Amniotic stem cell (primary cell): ENCODE data around the gene OGFR.

Source experiments
- DNase-seq: peaks from one replicate; lab custom pipeline; 2025; lab: John Stamatoyannopoulos, UW

OGFR gene

GRCh38 chr20:62799873-62800272 lies 4.8 kb upstream of the OGFR start:
- no peak for DNase-seq

DNA sequence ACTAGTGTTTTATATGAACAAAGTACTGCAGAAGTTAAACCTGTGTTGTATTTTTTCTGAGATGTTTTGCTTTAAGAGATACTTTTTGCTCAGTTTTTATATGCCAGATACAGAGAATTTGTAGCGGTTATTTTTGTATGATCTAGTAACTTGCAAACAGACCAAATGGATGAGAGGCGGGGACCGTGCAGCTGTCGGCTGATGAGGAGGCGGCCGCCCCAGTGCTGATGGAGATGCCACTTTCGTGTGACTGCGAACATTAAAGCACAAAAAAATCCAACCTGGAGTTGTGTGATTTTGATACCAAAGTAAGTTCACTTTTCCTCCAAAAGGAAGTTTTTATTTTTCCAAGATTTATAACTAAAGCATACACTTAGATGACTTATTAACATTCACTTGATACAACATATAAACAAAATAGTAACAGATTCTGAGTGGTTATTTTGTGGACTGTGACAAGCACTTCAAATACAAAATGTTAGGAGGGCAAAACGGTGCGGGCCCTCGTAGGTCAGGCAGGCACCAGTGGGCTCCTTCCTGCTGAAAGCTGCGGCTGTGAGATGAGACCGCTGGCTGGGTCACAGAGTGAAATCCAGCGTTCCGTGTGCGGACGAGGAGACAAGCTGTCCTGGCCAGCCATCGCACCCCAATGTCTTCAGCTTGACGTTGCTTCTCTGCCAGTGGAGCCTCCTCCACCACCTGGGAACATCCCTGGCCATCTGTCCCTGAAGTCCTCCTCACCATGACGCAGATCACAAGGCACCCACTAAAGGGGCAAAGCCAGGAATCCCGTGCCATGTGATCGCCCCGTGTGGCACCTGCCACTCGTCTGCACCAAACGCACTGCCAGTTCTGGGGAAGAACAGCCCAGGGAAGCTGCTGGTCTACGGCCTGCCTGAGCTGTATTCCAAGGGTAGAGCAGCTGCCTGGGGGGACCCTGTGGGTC lies 4.0 kb upstream of the OGFR start:
- no peak for DNase-seq

GRCh38 chr20:62801284-62802010 lies 3.2 kb upstream of the OGFR start:
- DNase-seq: no peak

- no peak for DNase-seq
These were observed 2.5 kb upstream of the OGFR start for GRCh38 chr20:62802026-62802712.

DNA sequence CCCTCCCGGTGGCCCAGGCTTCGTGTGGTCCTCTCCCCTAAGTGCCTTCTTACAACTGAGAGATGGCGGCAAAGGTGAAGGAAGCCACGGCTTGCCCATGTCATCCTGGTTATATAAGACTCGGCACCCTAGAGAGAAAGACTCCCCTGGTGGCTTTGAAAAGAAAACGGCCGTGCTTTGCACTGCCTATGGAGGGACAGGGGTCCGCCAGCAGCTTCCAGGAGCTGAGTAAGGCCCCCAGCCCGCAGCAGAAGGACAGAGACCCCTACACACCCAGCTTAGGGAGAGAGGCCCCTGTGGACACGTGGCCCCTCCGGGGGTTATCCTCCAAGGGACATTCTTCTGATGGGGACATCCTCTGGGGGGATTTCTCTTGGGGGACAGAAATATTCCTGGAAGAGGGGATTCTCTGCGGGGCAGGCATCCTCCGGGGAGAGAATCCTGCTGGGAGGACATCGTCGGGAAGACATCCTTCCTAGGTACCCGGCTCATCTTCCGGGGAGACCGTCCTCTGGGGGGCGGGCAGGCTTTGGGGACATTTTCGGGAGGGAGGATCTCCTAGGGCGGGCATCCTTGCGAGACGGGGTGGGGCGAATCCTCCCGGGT lies 511 bp upstream of the OGFR start:
- no peak for DNase-seq

DNA sequence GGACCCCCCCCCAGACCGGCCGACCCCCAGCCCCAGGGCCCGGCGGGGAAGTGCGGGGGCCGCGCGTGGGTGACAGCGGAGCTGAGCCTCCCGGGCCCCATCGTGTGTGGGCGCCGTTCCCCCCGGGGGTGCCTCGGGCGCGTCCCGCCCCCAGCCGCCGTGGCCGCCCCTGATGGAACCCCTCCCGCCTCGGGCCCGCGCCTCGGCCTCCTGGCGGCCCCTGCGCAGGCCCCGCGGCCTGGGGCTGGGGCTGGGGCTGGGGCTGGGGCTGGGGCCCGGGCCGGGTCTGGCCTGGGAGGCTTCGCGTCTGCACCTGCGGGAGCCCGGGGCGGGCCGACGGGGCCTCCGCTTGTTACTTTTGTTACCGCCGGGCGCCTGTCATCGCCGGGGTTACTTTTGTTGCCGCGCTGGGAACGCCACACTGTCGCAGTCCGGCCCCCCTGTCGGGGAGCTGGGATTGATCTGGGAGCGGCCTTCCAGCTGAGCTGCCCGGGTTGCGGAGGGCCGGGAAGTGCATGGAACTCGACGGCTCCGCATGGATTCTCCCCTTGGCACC lies 598 bp downstream of the OGFR start:
- DNase-seq: no peak

GRCh38 chr20:62805711-62806382 lies 1.2 kb downstream of the OGFR start:
- no peak for DNase-seq

DNA sequence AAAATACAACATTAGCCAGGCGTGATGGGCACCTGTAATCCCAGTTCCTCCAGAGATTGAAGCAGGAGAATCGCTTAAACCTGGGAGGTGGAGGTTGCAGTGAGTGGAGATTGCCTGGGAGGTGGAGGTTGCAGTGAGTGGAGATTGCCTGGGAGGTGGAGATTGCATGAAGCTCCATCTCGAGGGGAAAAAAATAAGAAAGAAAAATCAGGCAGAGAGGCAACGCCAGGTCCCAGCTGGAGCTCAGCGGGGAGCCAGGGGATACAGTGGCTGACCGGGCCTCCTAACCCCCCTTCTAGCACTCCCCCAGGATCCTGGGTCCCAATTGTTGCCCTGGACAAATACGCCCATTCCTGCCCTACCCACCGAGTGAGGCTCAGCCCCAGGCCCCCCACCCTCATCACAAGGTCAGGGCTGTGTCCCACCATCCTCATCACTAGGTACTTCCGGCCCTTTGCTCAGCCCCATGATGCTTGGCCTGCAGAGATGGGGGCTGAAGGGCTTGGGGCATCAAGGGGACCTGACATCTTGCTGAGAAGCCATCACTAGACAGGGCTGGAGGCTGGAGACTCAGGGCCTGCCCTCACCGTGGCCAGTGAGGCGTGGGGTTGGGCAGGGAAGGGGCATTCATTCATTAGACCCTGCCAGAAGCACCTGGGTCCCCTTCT lies 1.9 kb downstream of the OGFR start:
- no peak for DNase-seq

GRCh38 chr20:62807444-62808210 lies 3.0 kb downstream of the OGFR start:
- DNase-seq: no peak

DNA sequence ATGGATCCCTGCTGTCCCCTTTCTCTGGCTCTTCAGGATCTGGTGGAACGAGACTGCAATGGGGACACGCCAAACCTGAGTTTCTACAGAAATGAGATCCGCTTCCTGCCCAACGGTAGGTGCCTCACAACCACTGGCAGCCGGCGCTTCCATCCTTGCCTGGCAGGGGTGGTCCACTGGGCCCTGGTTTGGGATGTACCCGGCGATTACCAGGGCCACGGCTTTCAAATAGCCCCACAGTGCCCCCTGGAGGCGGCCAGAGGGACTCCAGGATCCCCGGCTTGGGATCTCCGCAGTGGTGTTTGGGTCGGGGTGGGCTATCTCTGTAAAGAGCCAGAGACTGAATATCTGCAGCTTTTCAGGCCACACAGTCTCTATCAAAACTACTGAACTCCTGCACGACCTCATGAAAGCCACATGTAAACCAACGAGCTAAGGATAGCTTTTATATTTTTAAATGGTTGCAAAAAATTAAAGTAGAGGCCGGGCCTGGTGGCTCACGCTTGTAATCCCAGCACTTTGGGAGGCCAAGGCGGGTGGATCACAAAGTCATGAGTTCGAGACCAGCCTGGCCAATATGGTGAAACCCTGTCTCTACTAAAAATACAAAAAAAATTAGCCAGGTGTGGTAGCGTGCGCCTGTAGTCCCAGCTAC lies 3.7 kb downstream of the OGFR start:
- no peak for DNase-seq

DNA sequence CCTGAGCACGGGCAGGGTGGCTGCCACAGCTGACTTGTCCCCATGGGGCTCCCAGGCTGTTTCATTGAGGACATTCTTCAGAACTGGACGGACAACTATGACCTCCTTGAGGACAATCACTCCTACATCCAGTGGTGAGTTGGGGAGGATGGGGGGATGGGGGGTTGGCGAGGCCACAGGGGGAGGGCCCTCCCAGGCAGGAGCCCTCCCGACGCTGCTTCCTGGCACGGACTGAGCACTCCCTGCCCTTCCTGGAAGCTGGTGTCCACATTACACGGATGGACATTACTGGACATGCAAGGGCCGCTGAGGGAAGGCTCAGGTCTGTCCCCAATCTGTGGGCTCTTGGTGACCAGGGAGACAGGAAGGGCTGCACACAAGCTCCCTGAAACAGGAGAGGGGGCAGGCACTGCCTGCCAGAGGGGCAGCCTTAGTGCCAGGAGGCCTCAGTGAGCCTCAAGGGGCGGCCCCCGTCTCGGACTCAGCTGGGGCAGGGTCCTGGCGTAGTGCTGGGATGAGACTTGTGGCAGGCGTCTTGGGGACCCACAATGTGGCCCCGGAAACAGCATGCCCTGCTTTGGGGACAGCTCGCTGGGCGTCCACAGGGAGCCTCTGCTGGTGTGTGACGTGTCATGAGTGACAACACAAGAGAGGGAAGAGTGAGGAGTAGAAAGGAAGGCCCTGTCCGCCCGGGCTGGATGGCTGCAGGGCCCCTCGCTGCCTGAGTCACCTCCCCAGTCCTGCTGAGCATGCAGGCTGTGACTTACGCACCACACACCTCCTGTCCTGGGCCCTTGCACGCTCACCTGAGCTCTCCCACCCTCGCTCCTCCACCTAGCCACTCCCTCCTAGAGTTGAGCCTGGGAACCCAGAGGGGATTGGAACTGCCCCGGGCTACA lies 5.1 kb downstream of the OGFR start:
- DNase-seq: no peak

GRCh38 chr20:62811320-62811719 lies 6.7 kb downstream of the OGFR start:
- DNase-seq: no peak

- DNase-seq: no peak
These were observed 7.1 kb downstream of the OGFR start for GRCh38 chr20:62811720-62812119.

GRCh38 chr20:62812181-62812906 lies 7.7 kb downstream of the OGFR start:
- DNase-seq: no peak

DNA sequence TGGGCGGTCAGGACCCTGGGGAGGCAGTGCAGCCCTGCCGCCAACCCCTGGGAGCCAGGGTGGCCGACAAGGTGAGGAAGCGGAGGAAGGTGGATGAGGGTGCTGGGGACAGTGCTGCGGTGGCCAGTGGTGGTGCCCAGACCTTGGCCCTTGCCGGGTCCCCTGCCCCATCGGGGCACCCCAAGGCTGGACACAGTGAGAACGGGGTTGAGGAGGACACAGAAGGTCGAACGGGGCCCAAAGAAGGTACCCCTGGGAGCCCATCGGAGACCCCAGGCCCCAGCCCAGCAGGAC lies 8.2 kb downstream of the OGFR start:
- DNase-seq: no peak

GRCh38 chr20:62813588-62813987 lies 9.0 kb downstream of the OGFR start:
- DNase-seq: no peak

DNA sequence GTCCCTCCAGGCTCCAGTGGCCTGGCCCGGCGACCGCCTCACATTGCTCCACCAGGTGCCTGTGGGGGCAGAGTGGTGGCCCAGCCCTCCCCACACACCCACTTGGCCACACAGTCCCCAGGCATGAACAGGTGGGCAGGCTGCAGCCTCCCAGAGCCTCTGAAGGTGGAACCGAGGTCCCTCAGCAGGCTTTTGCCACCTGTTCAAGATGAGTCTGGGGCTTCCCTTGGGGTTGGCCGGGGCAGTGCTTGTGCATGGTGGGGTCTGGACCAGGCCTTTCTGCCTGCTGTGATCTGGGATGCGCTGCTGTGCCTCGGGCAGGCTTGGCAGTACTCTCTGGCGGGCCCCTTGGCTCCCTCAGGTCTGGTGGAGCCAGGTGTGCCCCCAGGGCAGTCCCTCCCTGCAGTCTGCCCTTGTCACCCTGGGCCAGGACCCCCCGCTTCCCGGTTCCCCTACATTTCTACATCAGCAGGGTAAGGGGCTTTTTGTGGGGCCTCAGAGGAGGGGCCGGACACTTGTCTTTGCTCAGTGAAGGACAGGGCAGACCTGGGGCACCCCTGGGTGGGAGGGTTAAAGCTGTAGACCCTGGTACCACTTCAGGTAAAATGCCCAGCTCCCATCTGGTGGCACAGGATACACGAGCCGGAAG lies 9.5 kb downstream of the OGFR start:
- no peak for DNase-seq

DNA sequence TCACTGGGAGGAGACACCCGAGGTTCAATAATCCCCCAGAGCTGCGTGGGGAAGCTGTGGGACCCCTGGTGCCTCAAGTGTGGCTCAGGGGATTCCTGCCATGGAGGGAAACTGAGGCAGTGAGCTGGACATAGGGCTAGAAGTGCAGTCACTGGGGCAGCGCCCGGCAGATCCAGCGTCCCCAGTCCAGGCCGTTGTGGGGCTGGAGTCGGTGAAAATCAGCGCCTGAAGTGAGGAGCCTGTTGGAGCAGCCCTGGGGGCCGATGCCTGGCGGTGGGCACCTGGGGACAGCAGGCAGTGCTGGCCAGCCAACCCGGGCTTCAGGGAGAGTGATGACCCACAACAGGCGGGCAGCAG lies 10.1 kb downstream of the OGFR start:
- DNase-seq: no peak
